ENCODE measurements around the gene ANGPTL8. TPM values are rescaled to one million over a fixed set of nuclear protein-coding genes. Genes with fewer than 3 reads are reported as not detected.

ANGPTL8 gene, protein sequence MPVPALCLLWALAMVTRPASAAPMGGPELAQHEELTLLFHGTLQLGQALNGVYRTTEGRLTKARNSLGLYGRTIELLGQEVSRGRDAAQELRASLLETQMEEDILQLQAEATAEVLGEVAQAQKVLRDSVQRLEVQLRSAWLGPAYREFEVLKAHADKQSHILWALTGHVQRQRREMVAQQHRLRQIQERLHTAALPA
- total RNA-seq = 1 to 10 TPM in 1 of 6 donors, not detected in 5; 5.2 TPM

DNA sequence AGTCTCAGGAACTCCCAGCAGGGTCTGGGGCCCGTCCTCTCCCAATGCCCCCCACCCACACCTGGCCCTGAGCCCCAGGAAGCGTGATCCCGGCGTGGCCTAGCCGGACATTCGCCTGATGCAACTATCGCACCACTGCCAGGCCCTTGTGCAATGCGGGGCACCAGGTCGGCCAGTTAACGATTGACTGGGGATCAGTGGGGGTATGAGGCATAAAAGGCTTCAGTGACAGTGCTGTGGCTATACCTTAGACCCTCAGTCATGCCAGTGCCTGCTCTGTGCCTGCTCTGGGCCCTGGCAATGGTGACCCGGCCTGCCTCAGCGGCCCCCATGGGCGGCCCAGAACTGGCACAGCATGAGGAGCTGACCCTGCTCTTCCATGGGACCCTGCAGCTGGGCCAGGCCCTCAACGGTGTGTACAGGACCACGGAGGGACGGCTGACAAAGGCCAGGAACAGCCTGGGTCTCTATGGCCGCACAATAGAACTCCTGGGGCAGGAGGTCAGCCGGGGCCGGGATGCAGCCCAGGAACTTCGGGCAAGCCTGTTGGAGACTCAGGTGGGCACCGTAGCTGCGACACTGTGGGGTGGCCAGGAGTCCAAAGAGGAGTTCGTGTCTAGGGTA, at the start of gene ANGPTL8:
Gene ANGPTL8, plus strand, starts transcription at position 243 of the 624 bp plus-strand sequence. Its CDS starts 19 bp downstream, at position 262.
- Histone ChIP-seq H3K27me3 (no peaks in the 10 kb centered on the region), H3K4me1 (peaks cover 8 to 13% (median 12%) of the 10 kb centered on the region in 4 donors), H3K27ac (peak within 1 kb of the TSS in 1 of 4 donors; percentile 21), H3K9me3 (peaks cover 0 to 4% (median 0%) of the 10 kb centered on the region in 4 donors), H3K4me3 (no peak within 1 kb of the TSS), H3K36me3 (peaks cover 0 to 84% (median 43%) of the 10 kb centered on the region in 4 donors)
- DNase-seq = peak in 1 of 2 donors; percentile 59
- no peak for ATAC-seq (ENCODE audit: low FRiP score in 2 of 2)
- 89 to 93% methylated on average over 10 to 17 of the region's 23 CpGs for WGBS, 2 donors
- peak in 1 of 2 donors; percentile 13 for TF ChIP-seq POLR2AphosphoS5 (IDR thresholded peaks at IDR 0.05)
- TF ChIP-seq, protein P1, sequence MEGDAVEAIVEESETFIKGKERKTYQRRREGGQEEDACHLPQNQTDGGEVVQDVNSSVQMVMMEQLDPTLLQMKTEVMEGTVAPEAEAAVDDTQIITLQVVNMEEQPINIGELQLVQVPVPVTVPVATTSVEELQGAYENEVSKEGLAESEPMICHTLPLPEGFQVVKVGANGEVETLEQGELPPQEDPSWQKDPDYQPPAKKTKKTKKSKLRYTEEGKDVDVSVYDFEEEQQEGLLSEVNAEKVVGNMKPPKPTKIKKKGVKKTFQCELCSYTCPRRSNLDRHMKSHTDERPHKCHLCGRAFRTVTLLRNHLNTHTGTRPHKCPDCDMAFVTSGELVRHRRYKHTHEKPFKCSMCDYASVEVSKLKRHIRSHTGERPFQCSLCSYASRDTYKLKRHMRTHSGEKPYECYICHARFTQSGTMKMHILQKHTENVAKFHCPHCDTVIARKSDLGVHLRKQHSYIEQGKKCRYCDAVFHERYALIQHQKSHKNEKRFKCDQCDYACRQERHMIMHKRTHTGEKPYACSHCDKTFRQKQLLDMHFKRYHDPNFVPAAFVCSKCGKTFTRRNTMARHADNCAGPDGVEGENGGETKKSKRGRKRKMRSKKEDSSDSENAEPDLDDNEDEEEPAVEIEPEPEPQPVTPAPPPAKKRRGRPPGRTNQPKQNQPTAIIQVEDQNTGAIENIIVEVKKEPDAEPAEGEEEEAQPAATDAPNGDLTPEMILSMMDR (IDR thresholded peaks at IDR 0.05) = no peak

DNA sequence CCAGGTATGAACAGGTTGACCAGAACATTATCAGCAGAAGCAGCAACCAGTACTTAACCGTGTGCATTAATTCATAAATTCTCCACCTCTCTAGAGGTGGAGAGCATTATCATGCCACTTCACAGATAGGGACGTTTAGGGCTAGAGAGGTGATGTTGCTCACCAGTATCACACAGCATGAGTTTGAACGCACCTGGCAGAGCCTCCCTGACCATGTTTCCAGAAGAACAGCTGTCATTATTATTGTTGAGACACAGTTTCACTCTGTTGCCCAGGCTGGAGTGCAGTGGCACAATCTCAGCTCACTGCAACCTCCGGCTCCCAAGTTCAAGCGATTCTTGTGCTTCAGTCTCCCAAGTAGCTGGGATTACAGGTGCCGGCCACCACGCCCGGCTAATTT, 48.9 kb upstream of the ANGPTL8 start:
- ATAC-seq (ENCODE audit: low FRiP score in 2 of 2) = no peak
- no peaks in the 10 kb centered on the region for H3K9me3 ChIP-seq
- H3K27ac ChIP-seq = peak overlapping the region; percentile 65 to 92 (median 78)
- H3K4me1 ChIP-seq = peaks cover 50 to 70% (median 60%) of the 10 kb centered on the region in 4 donors
- TF ChIP-seq, protein P1 (IDR thresholded peaks at IDR 0.05) = no peak
- TF ChIP-seq EP300 (IDR thresholded peaks at IDR 0.05) (no peak), POLR2A (IDR thresholded peaks at IDR 0.05) (no peak), POLR2AphosphoS5 (IDR thresholded peaks at IDR 0.05) (no peak)
- no peaks in the 10 kb centered on the region for H3K27me3 ChIP-seq
- H3K4me3 ChIP-seq = no peak overlapping the region
- H3K36me3 ChIP-seq = peaks cover 8 to 64% (median 25%) of the 10 kb centered on the region in 4 donors
- DNase-seq = no peak
- WGBS, 2 donors = 80 to 89% methylated on average over 7 to 8 of the region's 8 CpGs

DNA sequence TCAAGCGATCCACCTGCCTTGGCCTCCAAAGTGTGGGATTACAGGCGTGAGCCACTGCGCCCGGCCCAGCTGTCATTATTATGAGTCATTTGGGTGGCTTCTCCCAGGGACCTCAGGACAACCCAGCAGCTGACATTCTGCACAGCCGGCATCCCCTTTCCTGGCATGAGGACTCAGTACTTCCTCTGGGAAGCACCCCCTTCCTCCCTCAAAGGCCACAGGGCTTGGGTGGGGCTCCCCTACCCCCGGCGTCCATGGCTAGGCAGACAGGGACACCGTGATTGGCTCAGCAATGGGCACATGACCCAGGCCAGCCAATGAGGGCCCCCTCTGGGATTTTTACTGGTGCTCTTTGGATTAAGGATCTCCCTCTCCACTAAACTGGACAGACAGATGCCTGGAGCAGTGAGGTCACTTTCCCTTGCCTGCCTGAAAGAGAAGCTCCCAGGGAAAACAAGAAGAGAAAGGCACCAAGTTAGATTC, 48.1 kb upstream of the ANGPTL8 start:
- peak overlapping the region; percentile 54 to 92 (median 78) for H3K27ac ChIP-seq
- peak in 1 of 2 donors; percentile 68 for TF ChIP-seq POLR2AphosphoS5 (IDR thresholded peaks at IDR 0.05)
- TF ChIP-seq POLR2A (IDR thresholded peaks at IDR 0.05) = no peak
- TF ChIP-seq, protein P1 (IDR thresholded peaks at IDR 0.05) = no peak
- TF ChIP-seq EP300 (IDR thresholded peaks at IDR 0.05) = peak in 1 of 4 donors; percentile 57
- 27 to 58% methylated on average over 6 to 8 of the region's 8 CpGs for WGBS, 2 donors
- ATAC-seq (ENCODE audit: low FRiP score in 2 of 2) (peak; percentile 62 to 92), DNase-seq (peak in 1 of 2 donors; percentile 71)
- peaks cover 58 to 73% (median 66%) of the 10 kb centered on the region in 4 donors for H3K4me1 ChIP-seq
- H3K27me3 ChIP-seq = no peaks in the 10 kb centered on the region
- H3K36me3 ChIP-seq = peaks cover 8 to 56% (median 21%) of the 10 kb centered on the region in 4 donors
- H3K4me3 ChIP-seq = peak overlapping the region in 1 of 4 donors; percentile 4
- H3K9me3 ChIP-seq = no peaks in the 10 kb centered on the region

DNA sequence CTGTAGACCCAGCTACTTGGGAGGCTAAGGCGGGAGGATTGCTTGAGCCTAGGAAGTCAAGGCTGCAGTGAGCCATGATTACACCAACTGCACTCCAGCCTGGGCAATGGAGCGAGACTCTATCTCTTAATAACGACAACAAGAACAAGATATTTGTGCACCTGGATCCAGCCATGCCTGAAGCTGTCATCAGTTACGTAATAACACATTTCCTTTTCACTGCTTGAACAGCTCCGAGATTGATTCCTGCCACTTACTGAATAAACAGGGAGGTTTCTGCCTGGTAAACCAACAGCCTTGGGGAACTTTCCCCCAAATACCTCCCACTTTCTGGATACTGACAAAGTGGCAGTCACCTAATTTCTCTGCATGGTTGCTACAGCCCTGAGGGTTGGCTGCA, 47.5 kb upstream of the ANGPTL8 start:
- peaks cover 8 to 51% (median 19%) of the 10 kb centered on the region in 4 donors for H3K36me3 ChIP-seq
- H3K27ac ChIP-seq = peak overlapping the region; percentile 54 to 92 (median 78)
- ATAC-seq (ENCODE audit: low FRiP score in 2 of 2) = no peak
- 63 to 78% methylated on average over 5 of the region's 5 CpGs for WGBS, 2 donors
- no peaks in the 10 kb centered on the region for H3K27me3 ChIP-seq
- TF ChIP-seq POLR2AphosphoS5 (IDR thresholded peaks at IDR 0.05) (no peak), POLR2A (IDR thresholded peaks at IDR 0.05) (no peak), EP300 (IDR thresholded peaks at IDR 0.05) (no peak)
- TF ChIP-seq, protein P1 (IDR thresholded peaks at IDR 0.05) = no peak
- no peaks in the 10 kb centered on the region for H3K9me3 ChIP-seq
- peak overlapping the region in 1 of 4 donors; percentile 4 for H3K4me3 ChIP-seq
- no peak for DNase-seq
- H3K4me1 ChIP-seq = peaks cover 64 to 79% (median 72%) of the 10 kb centered on the region in 4 donors
